ENCODE results near the gene WDR33.
A peak's percentile ranks its signal among the peaks of the same experiment; 100 is the strongest.

WDR33 gene

DNA sequence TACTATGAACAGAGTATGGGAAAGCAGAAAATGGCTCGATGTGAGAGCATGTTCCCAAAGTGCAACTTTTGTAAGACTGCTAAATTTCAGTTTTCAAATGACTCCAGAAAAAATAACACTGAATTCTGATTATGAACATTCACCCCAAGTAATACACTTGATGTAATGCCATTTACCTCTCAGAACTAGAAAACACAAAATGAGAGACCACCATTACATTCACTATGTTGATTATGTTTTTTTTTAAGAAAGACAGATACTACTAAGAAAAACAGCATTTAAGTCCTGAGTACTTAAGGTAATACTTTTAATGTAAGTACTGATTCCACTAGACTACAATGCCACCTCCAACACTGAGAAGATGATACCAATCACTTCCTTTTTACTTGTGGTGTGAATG is 71.2 kb downstream of the WDR33 start:
- no peak overlapping the region for H3K4me3 ChIP-seq (ENCODE audit: low read depth, low read length)
- H3K27me3 ChIP-seq (ENCODE audit: insufficient read depth, low read length) = no peaks in the 10 kb centered on the region
- H3K36me3 ChIP-seq (ENCODE audit: insufficient read depth, low read length) = peaks cover 8% of the 10 kb centered on the region; the same call in 1 of the 2 replicates
- no peak overlapping the region for H3K27ac ChIP-seq (ENCODE audit: low read depth, low read length)
- H2AFZ ChIP-seq (ENCODE audit: low read length, unreplicated experiment) = no peak overlapping the region
- peaks cover under 1% of the 10 kb centered on the region for H3K4me1 ChIP-seq (ENCODE audit: control insufficient read depth, insufficient read depth, low read length, unreplicated experiment)
- H3K79me2 ChIP-seq (ENCODE audit: control insufficient read depth, insufficient read depth, low read length, unreplicated experiment) = no peaks in the 10 kb centered on the region

DNA sequence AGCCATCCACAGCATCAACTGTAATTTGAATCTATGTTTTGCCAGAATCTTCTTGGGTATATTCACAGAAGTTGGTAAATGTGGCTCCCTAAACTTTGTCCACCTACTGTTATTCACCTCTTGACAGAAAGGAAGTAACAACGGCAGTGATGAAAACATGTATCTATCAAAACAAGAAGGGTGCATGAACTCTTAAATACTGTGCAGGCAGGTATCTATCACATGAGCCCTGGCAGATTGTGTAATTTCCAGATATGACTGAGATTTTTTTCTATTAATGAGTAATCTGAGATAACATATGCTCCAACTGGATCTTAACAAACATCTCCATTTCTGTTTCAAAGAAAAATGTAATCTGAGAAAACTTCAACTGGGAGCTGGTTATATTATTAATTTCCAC is 73.1 kb downstream of the WDR33 start:
- Histone ChIP-seq H3K27me3 (ENCODE audit: insufficient read depth, low read length) (no peaks in the 10 kb centered on the region), H2AFZ (ENCODE audit: low read length, unreplicated experiment) (no peak overlapping the region), H3K79me2 (ENCODE audit: control insufficient read depth, insufficient read depth, low read length, unreplicated experiment) (no peaks in the 10 kb centered on the region), H3K27ac (ENCODE audit: low read depth, low read length) (no peak overlapping the region), H3K4me3 (ENCODE audit: low read depth, low read length) (no peak overlapping the region), H3K36me3 (ENCODE audit: insufficient read depth, low read length) (no peaks in the 10 kb centered on the region), H3K4me1 (ENCODE audit: control insufficient read depth, insufficient read depth, low read length, unreplicated experiment) (peaks cover 7% of the 10 kb centered on the region)

DNA sequence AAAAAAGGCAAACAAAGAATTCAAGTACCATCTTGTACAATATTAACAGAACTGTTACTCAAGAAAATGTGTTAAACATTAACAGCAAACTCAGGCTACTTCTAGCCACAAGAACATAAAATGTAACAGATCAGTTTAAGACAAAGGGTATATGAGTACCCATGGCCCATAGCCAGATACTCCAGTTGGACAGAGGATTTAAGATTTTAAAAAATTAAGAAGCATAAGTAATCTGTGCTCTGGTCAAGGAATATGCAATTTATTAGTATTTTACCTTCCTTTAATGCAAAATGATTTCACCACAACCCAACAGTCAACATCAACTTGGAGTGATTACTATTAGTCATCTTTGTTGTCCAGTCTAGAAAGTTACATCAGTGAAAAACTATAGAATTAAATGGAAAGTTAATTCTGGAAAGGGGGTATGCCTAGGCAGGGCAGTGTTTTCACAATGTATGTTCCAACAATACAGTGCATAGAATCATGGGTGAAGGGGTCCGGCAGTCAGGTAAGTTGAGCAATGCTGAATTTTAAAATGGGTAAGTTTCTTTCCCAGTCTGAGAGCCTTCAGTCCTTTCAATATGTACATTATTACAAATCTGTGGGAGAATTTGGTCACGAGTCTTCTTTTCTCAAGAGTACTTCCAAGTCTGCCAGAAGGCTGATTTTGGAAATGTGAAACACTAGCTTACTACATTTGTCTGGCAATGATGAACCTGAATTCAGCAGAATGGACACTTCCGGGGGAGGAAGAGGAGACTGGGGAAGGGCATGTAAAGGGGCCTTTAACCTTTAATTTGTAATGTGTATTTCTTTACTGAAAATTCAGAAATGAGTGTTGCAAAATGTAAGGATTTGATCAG is 75.2 kb downstream of the WDR33 start:
- H3K27me3 ChIP-seq (ENCODE audit: insufficient read depth, low read length) = no peaks in the 10 kb centered on the region
- no peak overlapping the region for H3K27ac ChIP-seq (ENCODE audit: low read depth, low read length)
- H3K4me3 ChIP-seq (ENCODE audit: low read depth, low read length) = no peak overlapping the region
- H3K36me3 ChIP-seq (ENCODE audit: insufficient read depth, low read length) = no peaks in the 10 kb centered on the region
- peaks cover 7% of the 10 kb centered on the region for H3K4me1 ChIP-seq (ENCODE audit: control insufficient read depth, insufficient read depth, low read length, unreplicated experiment)
- no peaks in the 10 kb centered on the region for H3K79me2 ChIP-seq (ENCODE audit: control insufficient read depth, insufficient read depth, low read length, unreplicated experiment)
- H2AFZ ChIP-seq (ENCODE audit: low read length, unreplicated experiment) = no peak overlapping the region

DNA sequence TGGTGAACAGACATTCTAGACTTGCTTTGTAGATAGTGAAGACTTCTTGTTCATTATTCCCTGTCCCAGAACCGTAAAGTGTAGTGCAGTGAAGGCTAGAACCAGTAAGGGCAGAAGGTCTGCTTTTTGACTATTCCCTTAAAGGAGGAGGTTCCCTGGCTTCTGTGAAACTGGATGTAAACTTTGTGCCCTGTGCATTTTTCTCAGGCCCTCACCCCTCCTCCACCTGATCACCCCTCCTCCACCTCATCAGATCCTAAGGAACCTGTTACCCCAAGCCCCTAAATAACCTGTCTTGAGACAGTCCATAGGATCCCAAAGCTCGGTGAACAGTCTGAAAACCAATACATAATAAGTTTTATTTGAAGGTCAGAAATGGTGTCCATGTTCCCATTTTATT is 75.9 kb downstream of the WDR33 start:
- Histone ChIP-seq H3K27ac (ENCODE audit: low read depth, low read length) (no peak overlapping the region), H3K4me1 (ENCODE audit: control insufficient read depth, insufficient read depth, low read length, unreplicated experiment) (peaks cover 7% of the 10 kb centered on the region), H3K4me3 (ENCODE audit: low read depth, low read length) (no peak overlapping the region), H2AFZ (ENCODE audit: low read length, unreplicated experiment) (no peak overlapping the region), H3K79me2 (ENCODE audit: control insufficient read depth, insufficient read depth, low read length, unreplicated experiment) (no peaks in the 10 kb centered on the region), H3K36me3 (ENCODE audit: insufficient read depth, low read length) (no peaks in the 10 kb centered on the region), H3K27me3 (ENCODE audit: insufficient read depth, low read length) (no peaks in the 10 kb centered on the region)

DNA sequence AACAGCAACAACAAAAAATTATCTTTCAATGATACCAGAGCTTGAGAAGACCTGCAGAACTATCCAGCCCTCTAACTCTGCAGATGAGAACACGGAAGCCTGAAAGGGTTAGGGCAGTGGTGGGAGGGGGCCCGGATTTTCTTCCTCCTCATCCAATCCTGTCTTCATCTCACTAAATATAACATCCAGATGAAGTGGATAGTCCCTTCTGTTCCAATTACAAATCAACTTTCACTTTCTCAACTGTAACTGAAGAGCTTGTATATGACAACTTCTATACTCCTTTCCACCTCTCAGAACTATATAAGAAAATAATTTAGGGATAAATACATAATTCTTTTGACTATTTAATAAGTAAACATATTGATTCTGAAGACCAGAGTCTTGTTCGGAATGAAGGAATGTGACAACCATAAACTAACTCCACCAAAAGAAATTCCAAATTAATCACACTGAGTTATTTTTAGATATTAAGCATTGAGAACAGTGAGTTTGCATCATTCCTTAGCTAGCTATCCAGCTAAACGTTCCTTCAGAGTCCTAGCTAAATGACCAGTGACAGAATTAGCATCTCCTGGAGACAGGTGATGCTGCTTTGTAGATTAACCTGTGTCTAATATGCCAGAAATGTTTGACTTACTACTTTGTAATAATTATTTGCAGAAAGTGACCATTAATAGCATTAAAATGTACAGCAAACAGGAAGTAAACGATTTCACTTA is 77.0 kb downstream of the WDR33 start:
- Histone ChIP-seq H3K4me3 (ENCODE audit: low read depth, low read length) (peak overlapping the region; percentile 6; the same call in 1 of the 2 replicates), H3K4me1 (ENCODE audit: control insufficient read depth, insufficient read depth, low read length, unreplicated experiment) (peaks cover 7% of the 10 kb centered on the region), H3K79me2 (ENCODE audit: control insufficient read depth, insufficient read depth, low read length, unreplicated experiment) (no peaks in the 10 kb centered on the region), H3K27ac (ENCODE audit: low read depth, low read length) (no peak overlapping the region), H3K36me3 (ENCODE audit: insufficient read depth, low read length) (no peaks in the 10 kb centered on the region), H2AFZ (ENCODE audit: low read length, unreplicated experiment) (no peak overlapping the region), H3K27me3 (ENCODE audit: insufficient read depth, low read length) (no peaks in the 10 kb centered on the region)

DNA sequence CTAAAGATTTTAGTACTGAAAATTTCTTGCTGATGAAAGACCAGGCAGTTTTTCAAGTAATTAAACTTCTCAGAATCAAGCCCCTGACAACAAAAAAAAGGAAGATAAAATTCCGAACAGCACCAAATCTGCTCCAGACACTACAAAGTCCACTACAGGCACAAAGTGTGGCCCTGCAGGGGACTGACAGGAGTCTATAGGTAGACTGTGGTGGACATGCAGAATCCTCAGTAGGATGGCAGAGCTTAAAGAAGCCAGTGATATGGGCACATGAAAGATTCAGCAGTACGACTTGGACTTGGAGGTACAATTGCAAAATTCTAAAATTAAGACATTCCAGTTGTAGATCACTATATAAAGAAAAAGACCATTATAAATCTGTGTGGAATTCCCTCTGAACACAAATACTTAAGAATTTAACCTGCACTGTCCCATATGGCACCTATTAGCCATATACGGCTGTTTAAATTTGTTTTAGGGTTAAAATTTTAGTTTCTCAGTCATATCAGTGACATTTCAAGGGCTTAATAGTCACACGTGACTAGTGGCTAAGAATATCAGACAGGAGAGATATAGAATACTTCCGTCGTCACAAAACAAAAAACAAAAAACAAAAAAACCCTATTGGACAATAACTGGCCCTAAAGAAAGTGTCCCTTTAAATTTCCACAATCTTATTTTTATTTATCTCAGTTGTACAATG is 77.7 kb downstream of the WDR33 start:
- Histone ChIP-seq H3K4me3 (ENCODE audit: low read depth, low read length) (0 out of 2 replicates have a peak overlapping the region, but pooled peaks have one; percentile 6), H3K4me1 (ENCODE audit: control insufficient read depth, insufficient read depth, low read length, unreplicated experiment) (peaks cover 7% of the 10 kb centered on the region), H2AFZ (ENCODE audit: low read length, unreplicated experiment) (no peak overlapping the region), H3K79me2 (ENCODE audit: control insufficient read depth, insufficient read depth, low read length, unreplicated experiment) (no peaks in the 10 kb centered on the region), H3K27ac (ENCODE audit: low read depth, low read length) (no peak overlapping the region), H3K27me3 (ENCODE audit: insufficient read depth, low read length) (no peaks in the 10 kb centered on the region), H3K36me3 (ENCODE audit: insufficient read depth, low read length) (no peaks in the 10 kb centered on the region)

DNA sequence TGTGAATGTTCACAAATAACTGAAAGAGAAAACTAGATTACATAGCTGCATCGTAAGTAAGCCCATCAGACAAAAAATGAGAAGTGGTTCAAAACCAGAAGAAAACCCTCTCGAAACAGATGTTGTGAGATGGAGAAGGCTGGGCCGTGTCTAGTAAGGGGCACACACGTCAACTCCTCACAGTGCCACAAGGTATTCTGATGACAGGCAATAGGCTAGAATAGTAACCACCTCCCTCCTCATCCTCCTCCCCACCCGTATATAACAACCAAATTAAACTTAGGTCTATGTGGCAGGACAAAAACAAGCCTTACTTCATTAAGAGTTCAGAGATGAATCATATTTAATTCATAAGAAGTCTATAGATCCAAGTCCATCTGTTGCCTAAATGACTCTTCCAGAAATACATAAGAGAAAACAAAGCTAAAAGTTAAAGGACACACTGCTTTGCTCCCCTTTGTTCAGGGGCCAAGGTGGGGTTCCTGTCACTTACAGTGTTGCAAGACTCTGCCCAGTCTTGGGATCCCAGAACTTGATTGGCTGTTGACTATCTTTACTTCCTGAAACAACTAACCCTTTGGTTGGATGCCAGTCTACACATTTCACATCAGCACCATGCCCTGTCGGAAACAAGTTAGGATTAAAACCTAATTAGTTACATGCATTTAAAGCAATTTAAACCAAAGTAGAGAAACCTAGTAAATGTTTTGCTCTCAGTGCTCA is 84.7 kb downstream of the WDR33 start:
- peaks cover 6% of the 10 kb centered on the region for H3K4me1 ChIP-seq (ENCODE audit: control insufficient read depth, insufficient read depth, low read length, unreplicated experiment)
- H3K27ac ChIP-seq (ENCODE audit: low read depth, low read length) = no peak overlapping the region
- no peaks in the 10 kb centered on the region for H3K79me2 ChIP-seq (ENCODE audit: control insufficient read depth, insufficient read depth, low read length, unreplicated experiment)
- H2AFZ ChIP-seq (ENCODE audit: low read length, unreplicated experiment) = no peak overlapping the region
- H3K4me3 ChIP-seq (ENCODE audit: low read depth, low read length) = no peak overlapping the region
- H3K36me3 ChIP-seq (ENCODE audit: insufficient read depth, low read length) = peaks cover 15% of the 10 kb centered on the region; the same call in 1 of the 2 replicates
- H3K27me3 ChIP-seq (ENCODE audit: insufficient read depth, low read length) = no peaks in the 10 kb centered on the region

DNA sequence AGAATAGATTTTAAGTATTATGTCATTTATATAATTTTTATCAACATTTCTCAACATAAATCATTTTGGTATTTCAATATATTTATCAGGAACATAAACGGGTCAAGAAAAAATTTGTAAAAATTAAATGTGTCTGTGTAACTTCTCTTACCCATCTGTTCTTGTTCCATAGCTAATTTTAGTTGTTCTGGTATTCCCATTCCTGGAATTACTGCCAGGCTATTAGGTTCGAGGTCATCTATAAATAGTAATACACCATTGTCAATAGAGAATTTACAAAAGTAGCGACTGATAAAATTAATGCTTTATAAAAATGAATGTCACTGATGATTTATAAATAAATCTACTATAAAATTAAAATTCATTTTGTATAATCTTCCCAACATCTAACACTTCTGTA is 88.2 kb downstream of the WDR33 start:
- Histone ChIP-seq H3K36me3 (ENCODE audit: insufficient read depth, low read length) (peaks cover 29% of the 10 kb centered on the region), H3K4me3 (ENCODE audit: low read depth, low read length) (no peak overlapping the region), H2AFZ (ENCODE audit: low read length, unreplicated experiment) (no peak overlapping the region), H3K79me2 (ENCODE audit: control insufficient read depth, insufficient read depth, low read length, unreplicated experiment) (no peaks in the 10 kb centered on the region), H3K27me3 (ENCODE audit: insufficient read depth, low read length) (no peaks in the 10 kb centered on the region), H3K27ac (ENCODE audit: low read depth, low read length) (no peak overlapping the region), H3K4me1 (ENCODE audit: control insufficient read depth, insufficient read depth, low read length, unreplicated experiment) (peaks cover 6% of the 10 kb centered on the region)

DNA sequence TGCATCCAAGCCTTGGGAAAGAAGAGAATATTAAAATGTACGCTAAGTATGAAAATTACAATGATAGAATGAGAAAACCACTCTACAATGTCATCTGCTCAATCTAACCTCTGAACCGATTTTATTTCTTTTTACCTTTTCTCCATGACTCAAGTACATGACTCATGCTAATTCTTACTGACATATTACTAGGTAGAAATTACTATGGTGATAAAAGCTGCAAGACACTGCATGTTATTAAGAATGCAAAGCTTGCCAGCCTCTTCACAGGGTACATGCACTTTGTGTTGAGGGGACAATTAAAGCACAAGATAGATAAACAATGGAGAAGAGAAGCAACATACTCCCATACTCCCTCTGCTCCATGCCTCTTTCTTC is 89.0 kb downstream of the WDR33 start:
- Histone ChIP-seq H3K4me3 (ENCODE audit: low read depth, low read length) (no peak overlapping the region), H3K4me1 (ENCODE audit: control insufficient read depth, insufficient read depth, low read length, unreplicated experiment) (peaks cover 6% of the 10 kb centered on the region), H3K79me2 (ENCODE audit: control insufficient read depth, insufficient read depth, low read length, unreplicated experiment) (no peaks in the 10 kb centered on the region), H2AFZ (ENCODE audit: low read length, unreplicated experiment) (no peak overlapping the region), H3K36me3 (ENCODE audit: insufficient read depth, low read length) (peaks cover 29% of the 10 kb centered on the region), H3K27ac (ENCODE audit: low read depth, low read length) (no peak overlapping the region; the same call in 1 of the 2 replicates), H3K27me3 (ENCODE audit: insufficient read depth, low read length) (no peaks in the 10 kb centered on the region)

DNA sequence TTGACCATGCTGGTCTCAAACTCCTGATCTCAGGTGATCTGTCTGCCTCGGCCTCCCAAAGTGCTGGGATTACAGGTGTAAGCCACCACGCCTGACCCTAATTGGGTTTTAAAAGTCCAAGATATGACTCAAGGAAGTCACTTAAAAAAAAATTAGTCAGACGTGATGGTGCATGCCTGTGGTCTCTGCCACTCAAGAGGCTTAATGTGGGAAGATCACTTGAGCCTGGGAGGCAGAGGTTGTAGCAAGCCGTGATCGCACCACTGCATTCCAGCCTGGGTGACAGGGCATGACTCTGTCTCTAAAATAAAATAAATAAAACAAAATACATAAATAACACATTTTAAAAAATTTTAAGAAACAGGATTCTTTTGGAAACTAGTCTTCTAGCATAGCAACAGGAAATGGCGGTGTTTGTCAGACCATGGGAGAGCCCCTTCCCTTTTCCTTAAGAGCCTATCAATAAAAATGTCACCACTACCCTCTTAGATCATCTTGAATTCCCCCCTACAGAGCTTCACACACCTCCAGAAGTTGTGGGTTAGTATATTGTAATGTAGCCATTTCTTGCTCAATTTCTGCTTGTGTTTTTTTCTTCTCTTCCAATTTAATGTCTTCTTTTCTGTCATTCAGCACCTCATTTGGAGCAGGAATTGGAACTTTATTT is 89.5 kb downstream of the WDR33 start:
- no peaks in the 10 kb centered on the region for H3K27me3 ChIP-seq (ENCODE audit: insufficient read depth, low read length)
- H3K4me1 ChIP-seq (ENCODE audit: control insufficient read depth, insufficient read depth, low read length, unreplicated experiment) = peaks cover 6% of the 10 kb centered on the region
- no peak overlapping the region for H2AFZ ChIP-seq (ENCODE audit: low read length, unreplicated experiment)
- no peak overlapping the region; the same call in 1 of the 2 replicates for H3K27ac ChIP-seq (ENCODE audit: low read depth, low read length)
- H3K79me2 ChIP-seq (ENCODE audit: control insufficient read depth, insufficient read depth, low read length, unreplicated experiment) = no peaks in the 10 kb centered on the region
- no peak overlapping the region for H3K4me3 ChIP-seq (ENCODE audit: low read depth, low read length)
- peaks cover 33% of the 10 kb centered on the region for H3K36me3 ChIP-seq (ENCODE audit: insufficient read depth, low read length)

Data from ACC112 (cell line).